Suprapubic skin (tissue), 4 donors: ENCODE data around the gene DNM3. TPM values are rescaled to one million over a fixed set of nuclear protein-coding genes. Genes with fewer than 3 reads are reported as not detected.

Source experiments
- DNase-seq, 2 donors: peaks; one replicate each; pipeline ENCODE4 v3.0.0-alpha.2; 2019; ENCODE audit warnings: low spot score in 2 of 2
- H3K27ac ChIP-seq: fragments of 200-600 bp; sonication (generic); one replicate; pipeline ENCODE4 v1.5.1; 2019
- H3K27me3 ChIP-seq: fragments of 200-600 bp; sonication (generic); one replicate; pipeline ENCODE4 v1.5.1; 2019
- H3K36me3 ChIP-seq: fragments of 200-600 bp; sonication (generic); one replicate; pipeline ENCODE4 v1.5.1; 2019
- H3K4me1 ChIP-seq: fragments of 200-600 bp; sonication (generic); one replicate; pipeline ENCODE4 v1.5.1; 2019
- H3K4me3 ChIP-seq: fragments of 200-600 bp; sonication (generic); one replicate; pipeline ENCODE4 v1.5.1; 2019; ENCODE audit warnings: mild to moderate bottlenecking
- H3K9me3 ChIP-seq: fragments of 200-600 bp; sonication (generic); one replicate; pipeline ENCODE4 v1.5.1; 2019
- EP300 ChIP-seq: sonication (generic); formaldehyde crosslinking; IDR thresholded peaks from one replicate; pipeline ENCODE4 v1.6.1; 2017; ENCODE audit warnings: antibody characterized with exemption
- POLR2A ChIP-seq, 2 donors: fragments of 450-650 bp; IDR thresholded peaks; one replicate each; pipeline ENCODE4 v1.6.1; 2017; ENCODE audit warnings: antibody characterized with exemption in 2 of 2, mild to moderate bottlenecking in 2 of 2, moderate library complexity in 2 of 2
- POLR2AphosphoS5 ChIP-seq, 3 donors: sonication (generic); formaldehyde crosslinking; IDR thresholded peaks; one replicate each; pipeline ENCODE4 v1.6.1; 2017; ENCODE audit warnings: antibody characterized with exemption in 3 of 3
- WGBS: methylation state at CpG from one replicate; pipeline ENCODE4 v1.1.5; 2018; 5-methylcytosine and 5-hydroxymethylcytosine counted together
- total RNA-seq, 4 donors: library from RNA; depleted of rRNA; stranded (reverse); fragments of >200 nt; gene quantifications; one replicate each; pipeline ENCODE4 v1.1.0, GENCODE V29; 2016
- TF ChIP-seq, protein P1 (sequence below), 2 donors: fragments of 200-600 bp in 1 of 2; fragments of 450-650 bp in 1 of 2; sonication (generic) in 1 of 2; IDR thresholded peaks; one replicate each; pipeline ENCODE4 v1.5.1; 2016 to 2019; ENCODE audit warnings: antibody characterized with exemption in 2 of 2, mild to moderate bottlenecking in 1 of 2, moderate library complexity in 1 of 2

DNM3 gene
- total RNA-seq, 4 donors from 2014 or later: 1.6 to 11.7 (median 3.7) TPM

- WGBS: 69% methylated on average over 18 of the region's 18 CpGs
- H3K4me1 ChIP-seq: peaks cover 24% of the 10 kb centered on the region
- DNase-seq: no peak
- no peak overlapping the region for H3K27ac ChIP-seq
- H3K9me3 ChIP-seq: no peaks in the 10 kb centered on the region
- H3K27me3 ChIP-seq: no peaks in the 10 kb centered on the region
- H3K36me3 ChIP-seq: no peaks in the 10 kb centered on the region
- no peak overlapping the region for H3K4me3 ChIP-seq
- TF ChIP-seq, protein P1, sequence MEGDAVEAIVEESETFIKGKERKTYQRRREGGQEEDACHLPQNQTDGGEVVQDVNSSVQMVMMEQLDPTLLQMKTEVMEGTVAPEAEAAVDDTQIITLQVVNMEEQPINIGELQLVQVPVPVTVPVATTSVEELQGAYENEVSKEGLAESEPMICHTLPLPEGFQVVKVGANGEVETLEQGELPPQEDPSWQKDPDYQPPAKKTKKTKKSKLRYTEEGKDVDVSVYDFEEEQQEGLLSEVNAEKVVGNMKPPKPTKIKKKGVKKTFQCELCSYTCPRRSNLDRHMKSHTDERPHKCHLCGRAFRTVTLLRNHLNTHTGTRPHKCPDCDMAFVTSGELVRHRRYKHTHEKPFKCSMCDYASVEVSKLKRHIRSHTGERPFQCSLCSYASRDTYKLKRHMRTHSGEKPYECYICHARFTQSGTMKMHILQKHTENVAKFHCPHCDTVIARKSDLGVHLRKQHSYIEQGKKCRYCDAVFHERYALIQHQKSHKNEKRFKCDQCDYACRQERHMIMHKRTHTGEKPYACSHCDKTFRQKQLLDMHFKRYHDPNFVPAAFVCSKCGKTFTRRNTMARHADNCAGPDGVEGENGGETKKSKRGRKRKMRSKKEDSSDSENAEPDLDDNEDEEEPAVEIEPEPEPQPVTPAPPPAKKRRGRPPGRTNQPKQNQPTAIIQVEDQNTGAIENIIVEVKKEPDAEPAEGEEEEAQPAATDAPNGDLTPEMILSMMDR (IDR thresholded peaks at IDR 0.05): peak; percentile 59 to 75
- TF ChIP-seq POLR2AphosphoS5 (IDR thresholded peaks at IDR 0.05) (no peak), POLR2A (IDR thresholded peaks at IDR 0.05) (no peak), EP300 (no peak)
These were observed 608.6 kb downstream of the DNM3 start for GRCh38 chr1:172449585-172450523.

DNA sequence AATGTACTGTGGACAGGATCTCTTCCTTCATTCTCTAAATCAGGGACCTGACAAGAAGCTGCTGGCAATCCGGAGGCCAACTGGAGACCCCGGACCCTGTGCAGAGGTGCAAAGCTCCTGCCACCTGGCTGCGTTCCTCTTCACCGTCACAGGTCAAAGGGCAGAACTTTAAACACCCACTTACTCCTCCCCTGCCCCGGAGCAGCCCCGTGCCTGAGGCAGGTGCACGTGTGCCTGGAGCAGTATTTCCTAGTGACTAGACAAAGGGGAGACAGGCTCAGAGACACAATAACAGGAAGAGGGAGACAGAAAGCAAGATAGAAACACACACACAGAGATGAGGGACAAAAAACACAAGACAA is 609.2 kb downstream of the DNM3 start:
- 62% methylated on average over 6 of the region's 7 CpGs for WGBS
- DNase-seq: no peak
- no peaks in the 10 kb centered on the region for H3K36me3 ChIP-seq
- no peaks in the 10 kb centered on the region for H3K9me3 ChIP-seq
- H3K27ac ChIP-seq: no peak overlapping the region
- TF ChIP-seq, protein P1 (IDR thresholded peaks at IDR 0.05): no peak
- TF ChIP-seq POLR2AphosphoS5 (IDR thresholded peaks at IDR 0.05): no peak
- TF ChIP-seq EP300: no peak
- no peak for TF ChIP-seq POLR2A (IDR thresholded peaks at IDR 0.05)
- no peak overlapping the region for H3K4me3 ChIP-seq
- H3K4me1 ChIP-seq: peaks cover 24% of the 10 kb centered on the region
- H3K27me3 ChIP-seq: no peaks in the 10 kb centered on the region

- TF ChIP-seq, protein P1 (IDR thresholded peaks at IDR 0.05): no peak
- TF ChIP-seq POLR2AphosphoS5 (IDR thresholded peaks at IDR 0.05): no peak
- TF ChIP-seq EP300: no peak
- TF ChIP-seq POLR2A (IDR thresholded peaks at IDR 0.05): no peak
- peaks cover under 1% of the 10 kb centered on the region for H3K27me3 ChIP-seq
- WGBS: 51% methylated on average over 2 of the region's 2 CpGs
- no peak overlapping the region for H3K4me3 ChIP-seq
- peaks cover 24% of the 10 kb centered on the region for H3K4me1 ChIP-seq
- no peak for DNase-seq
- H3K9me3 ChIP-seq: no peaks in the 10 kb centered on the region
- no peak overlapping the region for H3K27ac ChIP-seq
- H3K36me3 ChIP-seq: no peaks in the 10 kb centered on the region
These were observed 609.7 kb downstream of the DNM3 start for GRCh38 chr1:172451002-172451443.

- H3K4me1 ChIP-seq: peaks cover 24% of the 10 kb centered on the region
- WGBS: 78% methylated on average over 7 of the region's 7 CpGs
- no peak overlapping the region for H3K4me3 ChIP-seq
- peaks cover 7% of the 10 kb centered on the region for H3K27me3 ChIP-seq
- no peak overlapping the region for H3K27ac ChIP-seq
- DNase-seq: no peak
- H3K36me3 ChIP-seq: no peaks in the 10 kb centered on the region
- TF ChIP-seq POLR2A (IDR thresholded peaks at IDR 0.05) (no peak), EP300 (no peak), POLR2AphosphoS5 (IDR thresholded peaks at IDR 0.05) (no peak)
- TF ChIP-seq, protein P1 (IDR thresholded peaks at IDR 0.05): no peak
- H3K9me3 ChIP-seq: no peaks in the 10 kb centered on the region
These were observed 611.3 kb downstream of the DNM3 start for GRCh38 chr1:172452536-172453152.

DNA sequence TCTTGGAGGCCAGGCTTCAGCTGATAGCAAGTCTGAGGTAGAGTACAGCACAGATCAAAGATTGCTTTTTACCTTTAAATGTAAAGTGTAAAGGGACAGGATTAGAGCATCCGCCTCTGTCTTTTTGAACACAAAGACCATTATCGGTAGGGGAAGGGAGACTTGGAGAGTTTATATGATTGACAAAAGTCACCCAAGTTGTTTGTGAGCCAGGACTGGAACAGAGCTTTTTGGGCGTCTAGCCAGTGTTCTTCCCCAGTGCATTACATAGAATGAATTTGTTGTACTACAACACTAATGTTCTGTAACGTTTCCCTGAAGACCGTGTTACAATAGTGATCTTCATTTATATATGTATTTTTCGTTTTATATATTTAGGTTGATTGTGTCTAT is 611.9 kb downstream of the DNM3 start:
- Histone ChIP-seq H3K27ac (no peak overlapping the region), H3K9me3 (no peaks in the 10 kb centered on the region), H3K36me3 (no peaks in the 10 kb centered on the region), H3K27me3 (peaks cover 7% of the 10 kb centered on the region), H3K4me3 (no peak overlapping the region), H3K4me1 (peaks cover 22% of the 10 kb centered on the region)
- no peak for TF ChIP-seq POLR2AphosphoS5 (IDR thresholded peaks at IDR 0.05)
- TF ChIP-seq, protein P1 (IDR thresholded peaks at IDR 0.05): no peak
- TF ChIP-seq EP300: no peak
- TF ChIP-seq POLR2A (IDR thresholded peaks at IDR 0.05): no peak
- DNase-seq: no peak
- WGBS: 47% methylated on average over 6 of the region's 6 CpGs
